Stimulated activated CD8-positive, alpha-beta memory T cell treated with anti-CD3 and anti-CD28 coated beads, Interleukin-7, amount 100 ng/mL, for 1 hour (primary cell): ENCODE data around the gene GCNT4.

Experiments
- DNase-seq, 2 donors: peaks; one replicate each; pipeline ENCODE4 v3.0.0-alpha.2; 2020; ENCODE audit warnings: low read depth in 2 of 2

The GCNT4 gene

DNA sequence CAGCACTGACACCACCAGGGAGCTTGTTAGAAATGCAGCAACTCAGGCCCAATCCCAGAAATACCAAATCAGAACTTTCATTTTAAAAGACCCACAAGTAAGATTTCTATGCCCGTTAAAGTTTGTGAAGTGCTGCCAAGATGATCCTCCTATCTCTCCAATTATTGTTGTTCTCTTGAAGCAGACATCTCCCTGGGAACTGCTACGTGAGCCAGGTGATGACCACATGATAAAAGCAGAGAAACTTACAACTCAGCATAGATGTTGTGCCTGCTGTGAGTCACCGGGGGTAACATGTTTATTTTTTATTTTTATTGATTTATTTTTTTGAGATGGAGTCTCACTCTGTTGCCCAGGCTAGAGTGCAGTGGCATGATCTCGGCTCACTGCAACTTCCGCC lies 34.4 kb downstream of the GCNT4 start:
- DNase-seq = no peak

DNA sequence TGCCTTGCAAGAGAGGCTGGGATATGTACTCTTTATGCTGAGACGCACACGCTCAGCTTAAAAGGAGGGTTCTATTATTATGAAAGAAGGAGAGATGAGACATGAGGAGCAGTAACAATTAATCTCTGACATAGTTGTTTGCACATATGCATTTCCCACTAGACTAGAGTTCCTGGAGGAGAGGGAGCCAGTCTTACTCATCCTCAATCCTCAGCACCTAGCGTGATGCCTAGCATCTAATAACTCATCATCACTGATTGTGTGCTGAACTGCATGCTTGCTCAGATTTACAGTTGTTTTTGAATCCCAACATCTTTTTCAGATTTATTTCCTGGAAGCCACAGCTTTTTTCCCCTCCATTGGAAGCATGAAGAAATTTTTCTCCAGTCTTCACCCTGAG lies 35.5 kb downstream of the GCNT4 start:
- no peak for DNase-seq

DNA sequence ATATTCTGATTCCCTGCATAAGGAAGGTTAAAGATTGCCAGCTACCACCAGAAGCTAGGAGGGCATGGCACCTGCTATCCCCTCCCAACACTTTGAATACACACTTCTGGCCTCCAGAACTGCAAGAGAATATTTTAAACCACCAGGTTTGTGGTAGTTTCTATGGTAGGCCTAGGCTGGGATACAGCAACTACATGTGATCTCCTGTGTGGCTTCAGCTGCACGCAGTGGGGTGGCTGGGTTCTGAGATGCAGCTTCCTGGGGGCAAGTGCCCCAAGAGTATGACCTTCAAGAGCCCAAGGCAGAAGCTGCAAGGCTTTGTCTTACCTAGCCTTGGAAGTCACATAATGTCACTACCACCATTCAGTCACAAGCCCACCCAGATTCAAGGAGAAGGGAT lies 39.6 kb downstream of the GCNT4 start:
- no peak for DNase-seq

DNA sequence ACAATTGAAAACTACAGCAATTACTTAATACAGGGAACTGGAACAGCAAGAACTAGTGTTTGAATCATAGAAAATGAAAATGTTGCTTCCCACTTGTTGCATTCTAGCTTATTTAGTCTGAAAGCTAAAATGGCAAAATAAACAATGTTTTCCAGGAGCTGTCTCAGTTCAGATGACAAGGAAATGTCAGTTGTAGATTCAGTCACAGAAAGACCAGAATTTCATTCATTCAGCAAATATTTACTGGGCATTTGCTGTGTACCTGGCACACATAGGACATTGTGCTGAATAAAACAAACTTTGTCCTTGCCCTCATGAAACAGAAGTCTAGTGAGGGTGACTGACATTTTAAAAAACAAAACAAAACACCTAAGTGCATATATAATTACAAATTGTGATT lies 41.5 kb downstream of the GCNT4 start:
- no peak for DNase-seq

DNA sequence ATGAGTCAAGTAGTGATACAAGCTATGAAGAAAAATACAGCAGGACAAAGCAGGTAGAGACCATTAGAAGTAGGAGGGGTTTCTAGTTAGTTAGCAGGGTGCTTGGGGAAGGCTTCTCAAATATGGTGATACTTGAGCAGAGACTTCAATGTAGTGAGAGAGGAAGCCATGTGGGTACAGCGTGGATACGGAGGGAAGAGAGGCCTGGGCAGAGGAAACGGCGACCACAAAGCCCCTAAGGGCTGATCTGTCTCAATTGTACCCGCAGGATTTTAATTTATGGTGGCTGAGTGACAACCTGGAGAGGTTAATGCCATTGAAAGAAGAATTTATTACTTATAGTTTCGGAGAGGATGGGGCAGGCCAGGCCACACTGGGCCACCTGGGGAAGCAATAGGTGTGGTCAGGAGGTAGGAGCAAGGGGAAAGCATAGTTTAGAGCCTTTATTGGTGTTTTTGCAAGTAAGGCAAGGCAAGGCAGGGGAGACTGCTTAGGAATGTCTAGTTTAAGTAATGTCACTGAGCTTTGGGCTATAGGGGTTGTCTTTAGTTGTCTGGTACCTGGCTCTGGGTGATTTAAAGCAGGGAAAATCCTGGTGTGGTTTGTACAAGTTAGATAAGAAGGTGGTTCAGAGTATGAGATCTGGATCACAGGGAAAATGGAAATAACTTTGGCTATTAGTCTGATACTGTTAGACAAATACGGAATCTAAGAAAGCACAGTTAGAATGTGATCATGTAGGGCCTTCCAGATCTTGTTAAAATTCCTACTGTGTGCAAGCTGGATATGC lies 42.6 kb downstream of the GCNT4 start:
- no peak for DNase-seq

DNA sequence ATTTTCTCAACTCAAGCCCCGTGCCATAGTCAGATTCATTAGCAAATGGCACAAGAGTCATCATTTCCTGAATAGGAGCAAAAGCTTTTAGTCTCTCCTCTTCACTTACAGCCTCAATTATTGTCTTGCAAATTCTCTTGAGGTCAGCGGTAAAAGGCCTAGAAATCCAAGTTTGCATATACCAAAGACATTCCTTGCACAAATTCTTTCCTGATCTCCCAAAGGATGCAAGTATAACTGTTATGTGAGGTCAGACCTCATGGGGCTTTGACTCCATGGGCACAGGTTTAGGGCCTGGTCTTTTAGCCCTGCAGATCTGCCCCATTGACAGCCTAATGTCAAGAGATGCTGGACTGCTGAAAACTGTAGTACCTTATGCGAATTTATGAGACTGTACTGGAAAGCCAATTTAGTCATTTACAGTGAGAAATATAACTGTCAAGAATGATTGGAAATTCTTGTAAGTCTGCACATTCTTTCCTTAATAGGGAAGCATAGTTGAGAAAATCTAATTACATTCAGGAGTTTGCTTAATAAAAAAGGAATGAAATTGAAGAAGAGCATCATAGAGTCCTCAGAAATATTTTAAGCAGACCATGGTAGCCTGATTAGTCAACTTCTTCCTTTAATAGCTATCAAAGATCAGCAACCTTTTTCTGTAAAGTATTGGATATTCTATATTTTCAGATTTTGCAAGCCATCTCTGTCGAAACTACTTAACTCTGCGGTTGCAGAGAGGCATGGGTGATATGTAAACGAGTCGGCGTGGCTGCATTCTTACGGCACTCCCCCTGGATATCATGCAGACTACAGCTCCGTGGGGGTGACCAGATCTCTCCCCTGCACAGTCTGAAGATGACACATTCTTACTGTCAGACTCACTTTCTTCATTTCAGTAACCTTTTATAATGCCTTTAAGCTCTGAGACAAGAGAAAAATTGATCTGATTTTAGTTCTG lies 45.2 kb downstream of the GCNT4 start:
- no peak for DNase-seq

DNA sequence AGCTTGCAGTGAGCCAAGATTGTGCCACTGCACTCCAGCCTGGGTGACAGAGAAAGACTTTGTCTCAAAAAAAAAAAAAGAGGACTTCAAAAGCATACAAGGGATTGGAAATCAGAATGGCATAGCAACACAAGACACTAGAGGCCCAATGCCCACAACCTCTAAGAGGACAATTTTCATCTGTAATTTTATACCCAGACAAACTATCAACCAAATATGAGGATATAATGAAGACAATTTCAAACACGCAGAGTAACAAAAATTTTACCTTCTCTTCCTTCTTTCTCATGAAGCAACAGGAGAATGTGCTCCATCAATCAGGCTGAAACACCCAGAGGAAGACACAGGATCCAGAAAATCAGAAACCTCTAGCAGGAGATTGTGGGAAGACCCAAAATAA lies 46.8 kb downstream of the GCNT4 start:
- DNase-seq = no peak
